ENCODE data around the gene GFAP. TPM values are rescaled to one million over a fixed set of nuclear protein-coding genes. Genes with fewer than 3 reads are reported as not detected.

The GFAP gene
- total RNA-seq, 1 experiment from 2014 or later = 1.2 TPM

DNA sequence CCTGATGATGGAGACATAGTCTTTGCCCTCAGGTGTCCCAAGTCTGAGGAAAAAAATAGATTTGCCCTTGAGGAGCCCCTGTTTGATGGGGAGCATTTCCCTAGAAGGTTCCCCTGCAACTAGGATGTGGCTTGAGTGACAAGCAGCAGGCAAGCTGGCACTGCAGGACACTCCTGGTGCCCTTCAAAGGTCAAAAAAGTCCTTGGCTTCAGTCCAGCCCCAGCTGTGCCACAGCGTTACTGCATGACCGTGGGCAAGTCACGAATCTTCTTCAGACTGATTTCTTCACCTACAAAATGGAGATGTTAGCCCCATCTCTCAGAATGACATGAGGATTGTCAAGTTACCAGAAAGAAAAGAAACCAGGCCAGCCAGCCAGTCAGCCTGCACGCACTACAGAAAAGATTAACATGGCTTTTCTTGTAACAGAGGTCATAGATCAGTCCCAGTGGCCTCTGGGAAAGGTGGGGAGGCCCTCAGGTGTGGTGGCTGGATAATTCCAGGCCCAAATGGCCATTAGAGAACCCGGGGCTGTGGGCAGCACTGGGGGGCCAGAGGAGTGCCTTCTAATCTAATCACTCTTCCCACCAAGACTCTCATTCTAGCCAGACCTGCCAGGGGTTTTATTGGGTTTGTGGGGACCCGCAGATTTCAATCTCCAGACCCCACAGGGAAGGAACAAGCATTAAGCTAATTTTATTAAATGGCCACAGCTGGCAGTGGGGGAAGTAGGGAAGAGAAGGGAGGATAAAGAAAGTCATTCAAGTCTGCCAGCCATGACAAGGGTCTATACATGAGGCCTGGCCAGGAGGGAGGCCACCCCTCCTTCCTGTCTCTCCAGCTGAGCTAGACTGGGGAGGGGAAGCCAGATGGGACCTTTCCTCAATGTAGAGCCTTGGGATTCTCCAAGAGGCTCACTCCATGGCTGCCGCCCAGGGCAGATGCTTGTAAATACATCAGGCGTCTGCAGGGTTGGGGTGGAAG, 42.0 kb upstream of the GFAP start:
- no peaks in the 10 kb centered on the region for H3K79me2 ChIP-seq (ENCODE audit: insufficient read depth, low read length)
- H3T11ph ChIP-seq (ENCODE audit: low read length) = no peak overlapping the region
- no peak overlapping the region for H3K9ac ChIP-seq (ENCODE audit: extremely low read depth, insufficient read length, low read length)
- H3K56ac ChIP-seq (ENCODE audit: insufficient read length, low read depth, low read length) = no peak overlapping the region
- no peak overlapping the region for H3K18ac ChIP-seq (ENCODE audit: insufficient read length, low read depth, low read length)
- H3K4me3 Mint-ChIP-seq = no peak overlapping the region
- no peaks in the 10 kb centered on the region for H3K27me3 ChIP-seq (ENCODE audit: insufficient read depth, low read length)
- no peaks in the 10 kb centered on the region for H3K23me2 ChIP-seq (ENCODE audit: insufficient read length, low read depth, low read length, poor library complexity, severe bottlenecking)
- H2BK20ac ChIP-seq (ENCODE audit: low read depth, low read length, poor library complexity, severe bottlenecking) = no peak overlapping the region
- TF ChIP-seq, protein P1, sequence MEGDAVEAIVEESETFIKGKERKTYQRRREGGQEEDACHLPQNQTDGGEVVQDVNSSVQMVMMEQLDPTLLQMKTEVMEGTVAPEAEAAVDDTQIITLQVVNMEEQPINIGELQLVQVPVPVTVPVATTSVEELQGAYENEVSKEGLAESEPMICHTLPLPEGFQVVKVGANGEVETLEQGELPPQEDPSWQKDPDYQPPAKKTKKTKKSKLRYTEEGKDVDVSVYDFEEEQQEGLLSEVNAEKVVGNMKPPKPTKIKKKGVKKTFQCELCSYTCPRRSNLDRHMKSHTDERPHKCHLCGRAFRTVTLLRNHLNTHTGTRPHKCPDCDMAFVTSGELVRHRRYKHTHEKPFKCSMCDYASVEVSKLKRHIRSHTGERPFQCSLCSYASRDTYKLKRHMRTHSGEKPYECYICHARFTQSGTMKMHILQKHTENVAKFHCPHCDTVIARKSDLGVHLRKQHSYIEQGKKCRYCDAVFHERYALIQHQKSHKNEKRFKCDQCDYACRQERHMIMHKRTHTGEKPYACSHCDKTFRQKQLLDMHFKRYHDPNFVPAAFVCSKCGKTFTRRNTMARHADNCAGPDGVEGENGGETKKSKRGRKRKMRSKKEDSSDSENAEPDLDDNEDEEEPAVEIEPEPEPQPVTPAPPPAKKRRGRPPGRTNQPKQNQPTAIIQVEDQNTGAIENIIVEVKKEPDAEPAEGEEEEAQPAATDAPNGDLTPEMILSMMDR (conservative IDR thresholded peaks at IDR 0.05) = no peak
- no peak overlapping the region for H3K27ac ChIP-seq (ENCODE audit: insufficient read length, low read depth, low read length)
- no peak overlapping the region for H4K91ac ChIP-seq (ENCODE audit: insufficient read length, low read depth, low read length)
- no peak overlapping the region for H2BK15ac ChIP-seq (ENCODE audit: low read depth, low read length)
- H2BK120ac ChIP-seq (ENCODE audit: low read depth, low read length, poor library complexity, severe bottlenecking) = no peak overlapping the region
- no peak overlapping the region for H3K4me2 ChIP-seq (ENCODE audit: insufficient read depth, insufficient read length, low read length)
- no peak overlapping the region for H3K4ac ChIP-seq (ENCODE audit: low read depth, low read length)
- peaks cover 5 to 15% of the 10 kb centered on the region in 2 experiments for H3K4me1 Mint-ChIP-seq
- no peaks in the 10 kb centered on the region for H3K79me1 ChIP-seq (ENCODE audit: insufficient read depth, low read depth, low read length, poor library complexity, severe bottlenecking)
- DNase-seq = no peak
- H4K20me1 ChIP-seq (ENCODE audit: control insufficient read depth, insufficient read depth, insufficient read length) = no peaks in the 10 kb centered on the region
- H4K5ac ChIP-seq (ENCODE audit: insufficient read length, low read depth, low read length) = no peak overlapping the region
- H2AFZ ChIP-seq (ENCODE audit: low read length) = no peak overlapping the region
- WGBS (ENCODE audit: extremely low coverage, insufficient read length, low lambda C conversion rate) = no CpG with 5 or more reads among the region's 8 CpGs
- no peak overlapping the region for H3K14ac ChIP-seq (ENCODE audit: insufficient read depth, low read length)
- H2AK5ac ChIP-seq (ENCODE audit: insufficient read length, low read length) = no peak overlapping the region
- peaks cover 8% of the 10 kb centered on the region; the same call in 1 of the 2 replicates for H3K27me3 Mint-ChIP-seq (ENCODE audit: low read depth)
- H3K9me3 ChIP-seq (ENCODE audit: control insufficient read depth, low read depth, low read length) = no peaks in the 10 kb centered on the region
- no peaks in the 10 kb centered on the region; the same call in 1 of the 2 replicates for H3K4me1 ChIP-seq (ENCODE audit: insufficient read depth, low read length)
- H4K8ac ChIP-seq (replicated peaks; ENCODE audit: insufficient read length, low read depth, low read length) = no peak overlapping the region
- peak overlapping the region in 1 of 3 experiments; percentile 22; a peak in 1 of 7 replicates for H3K27ac Mint-ChIP-seq
- no peaks in the 10 kb centered on the region for H3K9me3 Mint-ChIP-seq
- no peak overlapping the region for H3K23ac ChIP-seq (ENCODE audit: insufficient read length, low read depth, low read length)
- no peaks in the 10 kb centered on the region for H3K36me3 Mint-ChIP-seq (ENCODE audit: insufficient read depth in 1 of 3, low read depth in 3 of 3)
- no peak overlapping the region for H2BK5ac ChIP-seq (ENCODE audit: insufficient read length, low read length)
- no peak overlapping the region for H2BK12ac ChIP-seq (ENCODE audit: insufficient read length, low read depth, low read length)
